Natural killer cell treated with Interleukin-12 subunit alpha and Interleukin-12 subunit beta and Interleukin-15 and Interleukin-18, amount 100 ng/mL, for 72 hours (primary cell): ENCODE measurements around the gene RFESD. TPM values are rescaled to one million over a fixed set of nuclear protein-coding genes. Genes with fewer than 3 reads are reported as not detected.

Experiments
- ATAC-seq, 2 donors: fragments of 150-1000 bp; cut with Tn5 transposase in 1 of 2; sonication (Bioruptor Pico), chemical (Tn5 transposase) in 1 of 2; 2 replicates each; pipeline ENCODE4 v1.10.0; 2021
- DNase-seq: peaks from one replicate; pipeline ENCODE4 v3.0.0; 2022; ENCODE audit warnings: low spot score
- H3K27ac Mint-ChIP-seq, 2 donors: 1 replicate in 1 of 2; 2 replicates in 1 of 2; pipeline ENCODE4 v1.8.0; 2022; ENCODE audit warnings: mixed read lengths in 2 of 2, mild to moderate bottlenecking in 1 of 2, moderate library complexity in 1 of 2
- H3K27me3 Mint-ChIP-seq, 2 donors: 1 replicate in 1 of 2; 2 replicates in 1 of 2; pipeline ENCODE4 v1.8.0; 2022; ENCODE audit warnings: mixed read lengths in 2 of 2
- H3K36me3 Mint-ChIP-seq: one replicate; pipeline ENCODE4 v1.8.0; 2022; ENCODE audit warnings: mixed read lengths
- H3K4me1 Mint-ChIP-seq, 2 donors: 1 replicate in 1 of 2; 2 replicates in 1 of 2; pipeline ENCODE4 v1.8.0; 2022; ENCODE audit warnings: low read depth in 2 of 2, mixed read lengths in 2 of 2, mild to moderate bottlenecking in 1 of 2
- H3K4me3 Mint-ChIP-seq: one replicate; pipeline ENCODE4 v1.8.0; 2022; ENCODE audit warnings: mixed read lengths
- H3K9me3 Mint-ChIP-seq: 2 replicates; pipeline ENCODE4 v1.8.0; 2022; ENCODE audit warnings: mixed read lengths
- total RNA-seq, 2 donors: library from RNA; stranded (reverse); gene quantifications; one replicate each; pipeline ENCODE4 v1.2.3, GENCODE V29; 2022

The RFESD gene
- total RNA-seq, 2 donors from 2014 or later, result 0.98 to 5.5 TPM

- Mint-ChIP-seq H3K4me3 (no peak overlapping the region), H3K36me3 (no peaks in the 10 kb centered on the region), H3K27ac (no peak overlapping the region), H3K27me3 (no peaks in the 10 kb centered on the region), H3K4me1 (no peaks in the 10 kb centered on the region), H3K9me3 (no peaks in the 10 kb centered on the region)
- DNase-seq (no peak), ATAC-seq (no peak)
These were observed 16.4 kb downstream of the RFESD start for GRCh38 chr5:95662946-95663345.

- no peak overlapping the region for H3K4me3 Mint-ChIP-seq
- no peaks in the 10 kb centered on the region for H3K27me3 Mint-ChIP-seq
- ATAC-seq (no peak), DNase-seq (no peak)
- no peaks in the 10 kb centered on the region for H3K4me1 Mint-ChIP-seq
- no peaks in the 10 kb centered on the region for H3K9me3 Mint-ChIP-seq
- H3K27ac Mint-ChIP-seq, result no peak overlapping the region
- no peaks in the 10 kb centered on the region for H3K36me3 Mint-ChIP-seq
These were observed 17.7 kb downstream of the RFESD start for GRCh38 chr5:95664204-95664786.

- H3K4me1 Mint-ChIP-seq, result no peaks in the 10 kb centered on the region
- H3K9me3 Mint-ChIP-seq, result no peaks in the 10 kb centered on the region
- no peaks in the 10 kb centered on the region for H3K36me3 Mint-ChIP-seq
- no peak for ATAC-seq
- H3K4me3 Mint-ChIP-seq, result no peak overlapping the region
- no peak overlapping the region for H3K27ac Mint-ChIP-seq
- DNase-seq, result no peak
- no peaks in the 10 kb centered on the region for H3K27me3 Mint-ChIP-seq
These were observed 20.6 kb downstream of the RFESD start for GRCh38 chr5:95667061-95667618.

GRCh38 chr5:95667678-95668077 lies 21.1 kb downstream of the RFESD start:
- Mint-ChIP-seq H3K36me3 (no peaks in the 10 kb centered on the region), H3K27me3 (no peaks in the 10 kb centered on the region), H3K9me3 (no peaks in the 10 kb centered on the region), H3K27ac (no peak overlapping the region), H3K4me1 (no peaks in the 10 kb centered on the region), H3K4me3 (no peak overlapping the region)
- DNase-seq, result no peak
- no peak for ATAC-seq

- H3K27ac Mint-ChIP-seq, result no peak overlapping the region
- DNase-seq (no peak), ATAC-seq (no peak)
- H3K27me3 Mint-ChIP-seq, result no peaks in the 10 kb centered on the region
- H3K9me3 Mint-ChIP-seq, result no peaks in the 10 kb centered on the region
- H3K4me1 Mint-ChIP-seq, result no peaks in the 10 kb centered on the region
- H3K36me3 Mint-ChIP-seq, result no peaks in the 10 kb centered on the region
- no peak overlapping the region for H3K4me3 Mint-ChIP-seq
These were observed 21.6 kb downstream of the RFESD start for GRCh38 chr5:95668216-95668615.

- no peaks in the 10 kb centered on the region for H3K4me1 Mint-ChIP-seq
- no peak overlapping the region for H3K27ac Mint-ChIP-seq
- DNase-seq, result no peak
- H3K36me3 Mint-ChIP-seq, result no peaks in the 10 kb centered on the region
- no peak for ATAC-seq
- H3K4me3 Mint-ChIP-seq, result no peak overlapping the region
- H3K27me3 Mint-ChIP-seq, result no peaks in the 10 kb centered on the region
- H3K9me3 Mint-ChIP-seq, result no peaks in the 10 kb centered on the region
These were observed 22.2 kb downstream of the RFESD start for GRCh38 chr5:95668728-95669127.

GRCh38 chr5:95669540-95669939 lies 23.0 kb downstream of the RFESD start:
- no peaks in the 10 kb centered on the region for H3K27me3 Mint-ChIP-seq
- H3K4me3 Mint-ChIP-seq, result no peak overlapping the region
- no peak for ATAC-seq

GRCh38 chr5:95669985-95670384 lies 23.4 kb downstream of the RFESD start:
- Mint-ChIP-seq H3K4me3 (no peak overlapping the region), H3K27ac (no peak overlapping the region), H3K9me3 (no peaks in the 10 kb centered on the region), H3K36me3 (no peaks in the 10 kb centered on the region), H3K4me1 (no peaks in the 10 kb centered on the region), H3K27me3 (no peaks in the 10 kb centered on the region)
- DNase-seq (no peak), ATAC-seq (no peak)

More at GRCh38 chr5:95669540-95669939, 23.0 kb downstream of the RFESD start:
- Mint-ChIP-seq H3K36me3 (no peaks in the 10 kb centered on the region), H3K27ac (no peak overlapping the region), H3K4me1 (no peaks in the 10 kb centered on the region), H3K9me3 (no peaks in the 10 kb centered on the region)
- DNase-seq, result no peak

GRCh38 chr5:95670568-95670967 lies 24.0 kb downstream of the RFESD start:
- Mint-ChIP-seq H3K27ac (no peak overlapping the region), H3K4me1 (no peaks in the 10 kb centered on the region), H3K9me3 (no peaks in the 10 kb centered on the region), H3K27me3 (no peaks in the 10 kb centered on the region), H3K4me3 (no peak overlapping the region), H3K36me3 (no peaks in the 10 kb centered on the region)
- DNase-seq, result no peak
- no peak for ATAC-seq

GRCh38 chr5:95671826-95672225 lies 25.2 kb downstream of the RFESD start:
- no peaks in the 10 kb centered on the region for H3K9me3 Mint-ChIP-seq
- H3K27ac Mint-ChIP-seq, result no peak overlapping the region
- H3K4me3 Mint-ChIP-seq, result no peak overlapping the region
- ATAC-seq (no peak), DNase-seq (no peak)
- no peaks in the 10 kb centered on the region for H3K4me1 Mint-ChIP-seq
- no peaks in the 10 kb centered on the region for H3K36me3 Mint-ChIP-seq
- no peaks in the 10 kb centered on the region for H3K27me3 Mint-ChIP-seq

GRCh38 chr5:95672641-95673040 lies 26.1 kb downstream of the RFESD start:
- ATAC-seq, result no peak
- Mint-ChIP-seq H3K9me3 (no peaks in the 10 kb centered on the region), H3K4me1 (no peaks in the 10 kb centered on the region), H3K27ac (no peak overlapping the region), H3K4me3 (no peak overlapping the region), H3K36me3 (no peaks in the 10 kb centered on the region), H3K27me3 (peaks cover 0 to 2% of the 10 kb centered on the region in 2 donors)
- DNase-seq, result no peak

GRCh38 chr5:95673081-95673480 lies 26.5 kb downstream of the RFESD start:
- no peak overlapping the region for H3K4me3 Mint-ChIP-seq
- H3K27me3 Mint-ChIP-seq, result peaks cover 0 to 2% of the 10 kb centered on the region in 2 donors
- ATAC-seq (no peak), DNase-seq (no peak)
- no peaks in the 10 kb centered on the region for H3K36me3 Mint-ChIP-seq
- H3K27ac Mint-ChIP-seq, result no peak overlapping the region
- H3K9me3 Mint-ChIP-seq, result no peaks in the 10 kb centered on the region
- H3K4me1 Mint-ChIP-seq, result no peaks in the 10 kb centered on the region

- Mint-ChIP-seq H3K9me3 (no peaks in the 10 kb centered on the region), H3K27ac (no peak within 1 kb of the TSS), H3K36me3 (no peaks in the 10 kb centered on the region), H3K27me3 (peaks cover 0 to 7% of the 10 kb centered on the region in 2 donors), H3K4me3 (no peak within 1 kb of the TSS), H3K4me1 (no peaks in the 10 kb centered on the region)
- ATAC-seq, result no peak
- DNase-seq, result no peak
These were observed 36.3 kb downstream of the RFESD start, which contains the start of gene SPATA9 for GRCh38 chr5:95682891-95683290. Gene SPATA9 (minus strand): TSS chr5:95682991. CDS start chr5:95682854, 137 bp downstream.

GRCh38 chr5:95684361-95684760 lies 37.8 kb downstream of the RFESD start:
- Mint-ChIP-seq H3K27ac (no peak overlapping the region), H3K4me1 (no peaks in the 10 kb centered on the region), H3K9me3 (no peaks in the 10 kb centered on the region), H3K36me3 (no peaks in the 10 kb centered on the region), H3K4me3 (no peak overlapping the region), H3K27me3 (peaks cover 0 to 7% of the 10 kb centered on the region in 2 donors)
- ATAC-seq (no peak), DNase-seq (no peak)

GRCh38 chr5:95686651-95687050 lies 40.1 kb downstream of the RFESD start:
- ATAC-seq (no peak), DNase-seq (no peak)
- no peaks in the 10 kb centered on the region for H3K4me1 Mint-ChIP-seq
- no peaks in the 10 kb centered on the region for H3K9me3 Mint-ChIP-seq
- no peak overlapping the region for H3K4me3 Mint-ChIP-seq
- no peaks in the 10 kb centered on the region for H3K36me3 Mint-ChIP-seq
- H3K27ac Mint-ChIP-seq, result no peak overlapping the region
- H3K27me3 Mint-ChIP-seq, result peaks cover 0 to 7% of the 10 kb centered on the region in 2 donors
